GM18498 (cell line): ENCODE measurements around the gene SLC11A1.

ENCODE experiments used
- ATAC-seq: cut with Tn5 transposase; IDR thresholded peaks from one replicate; pipeline ENCODE4 v1.9.1; 2021; ENCODE audit warnings: mild to moderate bottlenecking, moderate library complexity; ENCODE audit not compliant: unreplicated experiment

The SLC11A1 gene

DNA sequence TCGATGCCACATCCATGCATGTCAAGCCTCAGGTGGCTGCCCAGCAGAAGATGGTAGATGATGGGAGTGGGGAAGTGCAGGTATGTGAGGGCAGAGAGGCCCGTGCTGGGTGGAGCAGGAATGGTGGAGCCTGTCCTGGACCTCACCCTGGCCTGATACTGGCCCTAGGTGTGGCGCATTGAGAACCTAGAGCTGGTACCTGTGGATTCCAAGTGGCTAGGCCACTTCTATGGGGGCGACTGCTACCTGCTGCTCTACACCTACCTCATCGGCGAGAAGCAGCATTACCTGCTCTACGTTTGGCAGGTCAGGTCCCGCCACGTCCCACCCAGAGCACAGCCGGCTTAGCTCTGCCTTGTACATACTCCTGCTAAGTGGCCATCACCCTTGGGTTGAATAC is 49.8 kb downstream of the SLC11A1 start:
- ATAC-seq = no peak

DNA sequence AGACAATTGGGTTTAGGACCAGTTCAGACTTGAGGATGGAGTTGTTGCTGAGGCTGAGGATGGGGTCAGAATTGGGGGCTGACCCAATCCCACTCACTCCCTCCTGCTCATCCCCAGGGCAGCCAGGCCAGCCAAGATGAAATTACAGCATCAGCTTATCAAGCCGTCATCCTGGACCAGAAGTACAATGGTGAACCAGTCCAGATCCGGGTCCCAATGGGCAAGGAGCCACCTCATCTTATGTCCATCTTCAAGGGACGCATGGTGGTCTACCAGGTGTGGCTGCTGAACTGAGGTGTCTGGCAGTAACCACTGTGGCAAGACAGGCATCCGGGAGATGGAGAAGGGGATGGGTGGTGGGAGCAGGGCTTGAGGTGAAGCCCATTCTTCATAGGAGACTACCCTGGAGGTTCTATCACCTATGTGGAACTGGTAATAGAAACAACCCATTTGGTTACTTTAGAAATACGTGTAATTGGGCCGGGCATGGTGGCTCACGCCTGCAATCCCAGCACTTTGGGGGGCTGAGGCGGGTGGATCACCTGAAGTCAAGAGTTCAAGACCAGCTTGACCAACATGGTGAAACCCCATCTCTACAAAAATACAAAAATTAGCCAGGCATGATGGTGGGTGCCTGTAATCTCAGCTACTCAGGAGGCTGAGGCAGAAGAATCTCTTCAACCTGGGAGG is 50.7 kb downstream of the SLC11A1 start:
- no peak for ATAC-seq

DNA sequence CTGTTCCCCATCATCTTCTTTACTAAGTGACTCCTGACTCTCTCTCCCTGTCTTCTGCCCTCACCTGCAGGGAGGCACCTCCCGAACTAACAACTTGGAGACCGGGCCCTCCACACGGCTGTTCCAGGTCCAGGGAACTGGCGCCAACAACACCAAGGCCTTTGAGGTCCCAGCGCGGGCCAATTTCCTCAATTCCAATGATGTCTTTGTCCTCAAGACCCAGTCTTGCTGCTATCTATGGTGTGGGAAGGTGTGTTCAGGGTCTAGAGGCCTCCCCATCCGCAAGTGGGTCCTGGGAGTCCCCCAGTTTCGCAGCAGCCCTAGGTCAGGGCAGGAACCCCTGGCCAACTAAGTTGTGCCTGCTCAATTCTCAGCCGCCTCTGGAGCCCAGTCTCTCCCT is 52.4 kb downstream of the SLC11A1 start:
- ATAC-seq = no peak

DNA sequence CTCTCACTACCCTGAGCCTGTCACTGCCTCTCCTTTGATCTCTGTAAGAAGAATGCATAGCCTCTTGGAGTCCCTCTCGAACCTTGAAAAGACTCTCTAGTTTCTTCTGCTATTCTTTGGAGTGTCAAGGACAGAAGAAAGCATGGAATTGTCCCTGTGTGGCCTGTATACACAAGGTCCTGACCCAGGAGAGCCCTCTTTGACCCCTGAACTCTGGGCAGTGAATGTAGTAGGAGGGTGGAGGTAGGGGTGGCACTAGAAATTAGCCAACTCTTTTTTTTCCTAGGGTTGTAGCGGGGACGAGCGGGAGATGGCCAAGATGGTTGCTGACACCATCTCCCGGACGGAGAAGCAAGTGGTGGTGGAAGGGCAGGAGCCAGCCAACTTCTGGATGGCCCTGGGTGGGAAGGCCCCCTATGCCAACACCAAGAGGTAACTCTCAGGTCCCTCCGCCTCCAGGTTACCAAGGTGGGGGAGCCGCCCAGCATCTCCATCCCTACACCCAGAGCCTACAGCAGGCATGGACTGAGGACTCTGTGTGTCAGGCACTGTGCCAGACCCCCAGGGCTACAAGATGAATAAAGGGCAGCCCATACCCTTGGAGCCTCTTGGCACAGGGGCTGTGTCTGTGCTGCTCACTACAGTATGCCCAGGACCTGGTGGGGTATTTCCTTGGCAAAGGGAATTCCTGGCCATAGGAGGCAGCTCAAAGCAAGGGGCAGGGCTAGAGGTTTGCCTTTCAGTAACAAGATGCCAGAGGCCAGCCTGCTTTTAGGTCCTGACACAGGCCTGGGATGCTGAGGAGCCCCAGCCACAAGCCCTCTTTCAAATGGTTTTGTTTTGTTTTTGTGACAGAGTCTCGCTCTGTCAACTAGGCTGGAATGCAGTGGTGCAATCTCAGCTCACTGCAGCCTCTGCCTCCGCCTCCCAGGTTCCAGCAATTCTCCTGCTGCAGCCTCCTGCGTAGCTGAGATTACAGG is 53.2 kb downstream of the SLC11A1 start:
- no peak for ATAC-seq

DNA sequence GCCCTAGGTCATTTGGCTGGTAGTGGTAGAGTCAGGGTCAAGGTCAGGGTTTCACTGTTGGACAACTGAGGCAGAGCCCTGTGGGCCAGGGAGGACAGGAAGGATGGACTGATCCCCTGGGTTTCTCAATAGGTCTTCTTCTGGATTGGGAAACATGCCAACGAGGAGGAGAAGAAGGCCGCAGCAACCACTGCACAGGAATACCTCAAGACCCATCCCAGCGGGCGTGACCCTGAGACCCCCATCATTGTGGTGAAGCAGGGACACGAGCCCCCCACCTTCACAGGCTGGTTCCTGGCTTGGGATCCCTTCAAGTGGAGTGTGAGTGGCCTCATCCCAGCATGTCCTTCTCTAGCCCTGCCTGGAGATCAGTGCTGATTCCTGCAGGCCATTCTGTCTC is 54.9 kb downstream of the SLC11A1 start:
- no peak for ATAC-seq

DNA sequence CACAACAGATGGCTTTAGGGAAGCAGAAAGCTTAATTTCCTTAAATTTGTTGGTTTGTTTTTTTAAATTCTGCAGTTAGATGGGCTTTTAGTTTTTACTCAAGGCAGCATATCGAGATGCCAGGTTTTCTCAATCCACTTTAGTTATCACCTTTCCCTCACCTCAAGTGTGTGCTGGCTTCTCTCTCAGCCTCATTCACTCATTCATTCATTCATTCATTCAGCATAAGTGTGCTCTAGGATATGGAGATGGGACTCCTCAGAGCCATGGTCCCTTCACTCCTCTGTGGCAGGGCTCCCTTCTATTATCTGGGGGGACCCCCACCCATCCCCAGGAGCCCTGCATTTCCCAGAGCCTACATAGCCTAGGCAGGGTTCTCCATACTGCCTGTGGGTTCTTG is 55.9 kb downstream of the SLC11A1 start:
- no peak for ATAC-seq

DNA sequence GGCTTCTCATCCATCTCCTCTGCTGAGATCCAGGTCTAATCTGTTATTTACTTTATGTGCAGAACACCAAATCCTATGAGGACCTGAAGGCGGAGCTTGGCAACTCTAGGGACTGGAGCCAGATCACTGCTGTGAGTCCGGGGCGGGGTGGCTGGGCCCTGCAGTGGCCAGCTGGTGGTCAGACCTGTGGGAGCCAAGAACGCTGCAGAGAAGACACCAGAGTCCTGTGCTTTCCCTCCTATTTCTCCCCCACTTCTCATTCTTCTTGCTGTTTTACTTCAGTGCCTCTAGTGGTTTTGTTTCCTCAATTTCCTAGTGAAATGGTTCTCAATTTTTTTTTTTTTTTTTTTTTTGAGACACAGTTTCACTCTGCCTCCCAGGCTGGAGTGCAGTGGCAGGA is 56.5 kb downstream of the SLC11A1 start:
- no peak for ATAC-seq

DNA sequence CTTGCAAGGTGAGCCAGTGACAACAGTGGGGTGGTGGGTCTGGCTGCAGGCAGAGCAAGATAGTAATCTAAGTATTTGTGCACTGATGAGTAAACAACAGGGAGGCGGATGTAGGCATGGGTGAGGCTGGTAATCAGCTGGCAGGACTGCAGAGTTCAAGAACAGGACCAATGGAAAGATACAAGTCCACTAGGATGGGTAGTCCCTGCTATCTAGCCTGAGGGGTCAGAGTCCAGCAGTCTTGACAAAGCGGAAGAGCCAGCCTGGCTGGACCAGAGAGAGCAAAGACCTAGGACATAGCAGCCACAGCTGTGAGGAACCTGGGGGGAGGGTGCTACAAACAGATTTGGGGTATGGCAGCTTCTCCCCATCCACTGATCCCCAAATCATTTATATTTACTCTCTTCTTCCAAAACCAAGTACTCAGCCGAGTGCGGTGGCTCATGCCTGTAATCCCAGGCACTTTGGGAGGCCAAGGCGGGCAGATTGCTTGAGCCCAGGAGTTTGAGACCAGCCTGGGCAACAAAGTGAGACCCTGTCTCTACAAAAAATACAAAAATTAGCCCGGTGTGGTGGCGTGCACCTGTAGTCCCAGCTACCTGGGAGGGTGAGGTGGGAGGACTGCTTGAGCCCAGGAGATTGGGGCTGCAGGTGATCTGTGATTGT is 62.8 kb downstream of the SLC11A1 start:
- no peak for ATAC-seq

DNA sequence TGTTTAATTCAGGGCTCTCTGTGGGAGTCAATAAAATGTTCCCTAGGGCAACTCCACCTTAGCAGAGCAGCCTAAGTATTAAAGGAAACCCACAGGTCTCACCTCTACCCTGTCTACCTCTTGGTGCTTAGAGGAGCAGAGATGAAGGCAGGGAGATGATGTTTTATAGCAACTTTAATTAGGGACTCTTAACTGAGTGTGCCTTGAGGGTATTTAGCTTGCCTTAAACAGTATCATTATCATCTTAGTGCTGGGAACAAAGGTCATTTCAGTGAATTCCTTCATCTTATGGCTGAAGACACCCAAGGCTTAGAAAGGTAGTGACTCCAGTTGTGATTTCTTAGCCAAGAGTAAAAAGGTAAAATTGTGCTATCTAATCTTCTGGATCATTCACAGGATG is 63.5 kb downstream of the SLC11A1 start:
- no peak for ATAC-seq
